Smooth muscle cell (in vitro differentiated cells): ENCODE data around the gene PCBP3. TPM values are rescaled to one million over a fixed set of nuclear protein-coding genes. Genes with fewer than 3 reads are reported as not detected.

ENCODE experiments used
- DNase-seq: peaks from one replicate; lab custom pipeline; 2025; ENCODE audit not compliant: unreplicated experiment; lab: John Stamatoyannopoulos, UW
- H2AFZ ChIP-seq: fragments of 200-600 bp; sonication (generic); 2 replicates; pipeline ENCODE4 v1.6.0; 2016; ENCODE audit warnings: antibody characterized with exemption, low read depth, mild to moderate bottlenecking
- H3F3A ChIP-seq: fragments of 200-600 bp; sonication (generic); 2 replicates; pipeline ENCODE4 v1.6.0; 2017; ENCODE audit warnings: antibody characterized with exemption, low read depth
- H3K27ac ChIP-seq: fragments of 200-600 bp; sonication (generic); 2 replicates; pipeline ENCODE4 v1.5.1; 2016; ENCODE audit warnings: low read depth, mild to moderate bottlenecking
- H3K27me3 ChIP-seq: fragments of 200-600 bp; sonication (generic); 2 replicates; pipeline ENCODE4 v1.6.1; 2016; ENCODE audit warnings: low read depth, mild to moderate bottlenecking
- H3K36me3 ChIP-seq: fragments of 200-600 bp; sonication (generic); 2 replicates; pipeline ENCODE4 v1.5.1; 2016; ENCODE audit warnings: low read depth
- H3K4me1 ChIP-seq: fragments of 200-600 bp; sonication (generic); 2 replicates; pipeline ENCODE4 v1.5.1; 2016; ENCODE audit warnings: low read depth
- H3K4me2 ChIP-seq: fragments of 200-600 bp; sonication (generic); 2 replicates; pipeline ENCODE4 v1.6.0; 2016; ENCODE audit warnings: mild to moderate bottlenecking
- H3K4me3 ChIP-seq: fragments of 200-600 bp; sonication (generic); 2 replicates; pipeline ENCODE4 v1.5.1; 2016; ENCODE audit warnings: mild to moderate bottlenecking
- H3K79me2 ChIP-seq: fragments of 200-600 bp; sonication (generic); 2 replicates; pipeline ENCODE4 v1.6.0; 2016; ENCODE audit warnings: low read depth, mild to moderate bottlenecking
- H3K9ac ChIP-seq: fragments of 200-600 bp; sonication (generic); 2 replicates; pipeline ENCODE4 v1.6.0; 2016; ENCODE audit warnings: low read depth
- H3K9me3 ChIP-seq: fragments of 200-600 bp; sonication (generic); replicated peaks from 2 replicates; pipeline ENCODE4 v1.5.1; 2016; ENCODE audit warnings: low read depth
- H4K20me1 ChIP-seq: fragments of 200-600 bp; sonication (generic); 2 replicates; pipeline ENCODE4 v1.6.0; 2016; ENCODE audit warnings: low read depth
- CTCF ChIP-seq: fragments of 200-600 bp; sonication (generic); IDR thresholded peaks from 2 replicates; pipeline ENCODE4 v1.5.1; 2017; ENCODE audit warnings: borderline replicate concordance, mild to moderate bottlenecking, antibody characterized with exemption; ENCODE audit not compliant: insufficient read depth, poor library complexity, severe bottlenecking
- WGBS: methylation state at CpG from one replicate; pipeline ENCODE4 v1.1.7; 2016; ENCODE audit warnings: low lambda C conversion rate; 5-methylcytosine and 5-hydroxymethylcytosine counted together
- polyA plus RNA-seq: library from polyadenylated mRNA; unstranded; fragments of >200 nt; fragmentation: Nextera tagmentation; extraction: Ambion mirVana; gene quantifications from 2 replicates; pipeline ENCODE4 v1.2.1, GENCODE V29; 2016
- total RNA-seq: library from RNA; depleted of rRNA; stranded (reverse); fragments of >200 nt; gene quantifications from 2 replicates; pipeline ENCODE4 v1.2.3, GENCODE V29; 2014

Gene PCBP3
- total and polyA plus RNA-seq, 2 experiments from 2014 or later, result 8.9 to 23.1 TPM

GRCh38 chr21:45920824-45921600, 277.5 kb downstream of the PCBP3 start:
- no peaks in the 10 kb centered on the region for H3K9me3 ChIP-seq
- H2AFZ ChIP-seq, result no peak overlapping the region
- DNase-seq, result no peak
- H3K79me2 ChIP-seq, result no peaks in the 10 kb centered on the region
- no peak for TF ChIP-seq CTCF
- no peak overlapping the region for H3K4me3 ChIP-seq
- 95% methylated on average over 8 of the region's 8 CpGs for WGBS
- no peaks in the 10 kb centered on the region for H3K27me3 ChIP-seq
- no peaks in the 10 kb centered on the region for H4K20me1 ChIP-seq
- no peaks in the 10 kb centered on the region for H3K36me3 ChIP-seq
- H3K4me2 ChIP-seq, result no peak overlapping the region
- H3F3A ChIP-seq, result no peaks in the 10 kb centered on the region
- no peak overlapping the region for H3K27ac ChIP-seq
- no peak overlapping the region for H3K9ac ChIP-seq
- no peaks in the 10 kb centered on the region for H3K4me1 ChIP-seq

- no peaks in the 10 kb centered on the region for H3K9me3 ChIP-seq
- H3K27me3 ChIP-seq, result no peaks in the 10 kb centered on the region
- no peaks in the 10 kb centered on the region for H4K20me1 ChIP-seq
- no peak overlapping the region for H3K4me2 ChIP-seq
- no peak overlapping the region for H3K4me3 ChIP-seq
- no peaks in the 10 kb centered on the region for H3K79me2 ChIP-seq
- H3K27ac ChIP-seq, result no peak overlapping the region
- H3K9ac ChIP-seq, result no peak overlapping the region
- H2AFZ ChIP-seq, result no peak overlapping the region
- WGBS, result 90% methylated on average over 7 of the region's 7 CpGs
- no peak for DNase-seq
- no peaks in the 10 kb centered on the region for H3K36me3 ChIP-seq
- no peak for TF ChIP-seq CTCF
- H3F3A ChIP-seq, result no peaks in the 10 kb centered on the region
- no peaks in the 10 kb centered on the region for H3K4me1 ChIP-seq
These were observed 278.4 kb downstream of the PCBP3 start for GRCh38 chr21:45921917-45922316.

GRCh38 chr21:45922648-45923047, 279.1 kb downstream of the PCBP3 start:
- no peak for TF ChIP-seq CTCF
- DNase-seq, result no peak
- Histone ChIP-seq H3K9me3 (no peaks in the 10 kb centered on the region), H3F3A (no peaks in the 10 kb centered on the region), H3K4me3 (no peak overlapping the region), H2AFZ (no peak overlapping the region), H3K9ac (no peak overlapping the region), H3K27ac (no peak overlapping the region), H4K20me1 (no peaks in the 10 kb centered on the region), H3K4me1 (no peaks in the 10 kb centered on the region), H3K79me2 (no peaks in the 10 kb centered on the region), H3K4me2 (no peak overlapping the region), H3K36me3 (no peaks in the 10 kb centered on the region), H3K27me3 (no peaks in the 10 kb centered on the region)
- 88% methylated on average over 12 of the region's 12 CpGs for WGBS

GRCh38 chr21:45923146-45923545, 279.6 kb downstream of the PCBP3 start:
- peak; percentile 91 for TF ChIP-seq CTCF
- Histone ChIP-seq H3K9ac (no peak overlapping the region), H3K4me1 (no peaks in the 10 kb centered on the region)

More at GRCh38 chr21:45923146-45923545, 279.6 kb downstream of the PCBP3 start:
- H3K36me3 ChIP-seq, result no peaks in the 10 kb centered on the region
- no peaks in the 10 kb centered on the region for H3K9me3 ChIP-seq
- no peak overlapping the region for H3K4me3 ChIP-seq
- DNase-seq, result peak; percentile 35
- no peaks in the 10 kb centered on the region for H3K79me2 ChIP-seq
- H3K27ac ChIP-seq, result no peak overlapping the region
- 39% methylated on average over 6 of the region's 6 CpGs for WGBS
- no peaks in the 10 kb centered on the region for H3K27me3 ChIP-seq
- H3K4me2 ChIP-seq, result no peak overlapping the region
- no peaks in the 10 kb centered on the region for H4K20me1 ChIP-seq
- H3F3A ChIP-seq, result no peaks in the 10 kb centered on the region
- H2AFZ ChIP-seq, result no peak overlapping the region
